Measurements from ENCODE around the gene MBD6.
A peak's percentile ranks its signal among the peaks of the same experiment; 100 is the strongest.

Gene MBD6, protein sequence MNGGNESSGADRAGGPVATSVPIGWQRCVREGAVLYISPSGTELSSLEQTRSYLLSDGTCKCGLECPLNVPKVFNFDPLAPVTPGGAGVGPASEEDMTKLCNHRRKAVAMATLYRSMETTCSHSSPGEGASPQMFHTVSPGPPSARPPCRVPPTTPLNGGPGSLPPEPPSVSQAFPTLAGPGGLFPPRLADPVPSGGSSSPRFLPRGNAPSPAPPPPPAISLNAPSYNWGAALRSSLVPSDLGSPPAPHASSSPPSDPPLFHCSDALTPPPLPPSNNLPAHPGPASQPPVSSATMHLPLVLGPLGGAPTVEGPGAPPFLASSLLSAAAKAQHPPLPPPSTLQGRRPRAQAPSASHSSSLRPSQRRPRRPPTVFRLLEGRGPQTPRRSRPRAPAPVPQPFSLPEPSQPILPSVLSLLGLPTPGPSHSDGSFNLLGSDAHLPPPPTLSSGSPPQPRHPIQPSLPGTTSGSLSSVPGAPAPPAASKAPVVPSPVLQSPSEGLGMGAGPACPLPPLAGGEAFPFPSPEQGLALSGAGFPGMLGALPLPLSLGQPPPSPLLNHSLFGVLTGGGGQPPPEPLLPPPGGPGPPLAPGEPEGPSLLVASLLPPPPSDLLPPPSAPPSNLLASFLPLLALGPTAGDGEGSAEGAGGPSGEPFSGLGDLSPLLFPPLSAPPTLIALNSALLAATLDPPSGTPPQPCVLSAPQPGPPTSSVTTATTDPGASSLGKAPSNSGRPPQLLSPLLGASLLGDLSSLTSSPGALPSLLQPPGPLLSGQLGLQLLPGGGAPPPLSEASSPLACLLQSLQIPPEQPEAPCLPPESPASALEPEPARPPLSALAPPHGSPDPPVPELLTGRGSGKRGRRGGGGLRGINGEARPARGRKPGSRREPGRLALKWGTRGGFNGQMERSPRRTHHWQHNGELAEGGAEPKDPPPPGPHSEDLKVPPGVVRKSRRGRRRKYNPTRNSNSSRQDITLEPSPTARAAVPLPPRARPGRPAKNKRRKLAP

DNA sequence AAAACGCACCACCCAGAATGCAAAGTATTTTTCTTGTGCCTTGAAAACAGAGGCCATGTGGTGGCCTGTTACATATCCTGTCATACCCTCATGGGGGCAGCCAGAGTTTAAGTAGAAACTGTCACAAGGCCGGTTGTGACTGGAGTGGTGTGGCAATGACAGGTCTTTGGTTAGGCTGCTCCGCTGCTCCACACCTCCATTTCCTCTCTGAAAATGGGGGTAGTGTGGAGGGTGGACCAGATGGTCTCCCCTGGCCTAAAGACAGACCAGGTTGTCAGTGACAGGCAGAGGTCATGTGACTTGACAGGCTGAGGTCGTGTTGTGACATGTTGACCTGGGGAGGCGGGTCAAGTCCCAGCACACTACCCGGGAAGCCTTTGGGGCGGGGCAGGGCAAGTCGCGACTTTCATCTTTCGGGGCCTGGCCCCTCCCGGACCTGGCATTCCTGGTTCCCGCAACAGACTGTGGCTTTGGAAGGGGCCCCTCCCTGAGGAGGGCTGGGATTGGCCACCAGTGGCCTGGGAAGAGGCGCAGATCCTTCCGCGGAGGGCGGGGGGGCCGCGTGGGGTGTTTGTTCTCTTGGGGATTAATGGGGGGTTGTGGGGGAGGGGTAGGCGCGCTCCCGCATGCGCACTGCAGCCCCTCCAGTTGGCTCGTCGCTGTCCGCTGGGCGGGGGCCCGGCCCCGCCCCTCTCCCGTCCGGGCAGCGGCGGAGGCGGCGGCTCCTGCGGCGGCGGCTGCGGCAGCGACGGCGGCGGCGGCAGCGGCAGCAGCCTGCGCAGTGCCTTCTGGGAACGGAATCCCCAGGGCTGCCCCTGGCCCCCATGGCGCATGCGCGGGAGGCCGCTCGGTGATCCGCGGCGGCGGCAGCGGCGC lies at the start of gene MBD6:
MBD6 (plus strand) TSS at position 814 of the 876 bp plus-strand sequence. CDS start 1,480 bp downstream, outside the sequence.
- peak; percentile 87 to 99 (median 91) for DNase-seq
- intact Hi-C loops (cut with DNase I) = loop anchor here (2.0 kb wide), 1 partner anchor 25 kb away; the partner anchor contains the start of gene DCTN2

DNA sequence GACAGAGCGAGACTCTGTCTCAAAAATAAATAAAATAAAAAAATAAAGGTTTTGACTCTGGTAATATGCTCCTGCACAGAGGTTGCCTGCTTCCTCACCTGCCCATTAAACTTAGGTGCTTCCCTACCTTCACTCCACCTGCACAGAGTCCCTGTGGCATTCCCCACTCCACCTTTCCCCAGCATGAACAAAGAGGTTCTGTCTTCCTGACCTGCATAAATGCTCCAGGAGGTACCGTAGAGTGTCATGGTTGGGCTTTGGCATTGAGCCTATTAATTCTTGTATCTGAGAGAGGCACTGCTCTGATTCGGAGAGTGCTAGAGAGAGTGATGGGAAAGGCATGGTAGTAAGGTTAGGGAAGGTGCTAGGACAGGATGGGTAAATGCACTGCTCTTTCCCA lies 49.2 kb upstream of the MBD6 start:
- intact Hi-C loops (cut with DNase I) = no loop called here
- peak in 1 of 10 donors; percentile 11 for DNase-seq

DNA sequence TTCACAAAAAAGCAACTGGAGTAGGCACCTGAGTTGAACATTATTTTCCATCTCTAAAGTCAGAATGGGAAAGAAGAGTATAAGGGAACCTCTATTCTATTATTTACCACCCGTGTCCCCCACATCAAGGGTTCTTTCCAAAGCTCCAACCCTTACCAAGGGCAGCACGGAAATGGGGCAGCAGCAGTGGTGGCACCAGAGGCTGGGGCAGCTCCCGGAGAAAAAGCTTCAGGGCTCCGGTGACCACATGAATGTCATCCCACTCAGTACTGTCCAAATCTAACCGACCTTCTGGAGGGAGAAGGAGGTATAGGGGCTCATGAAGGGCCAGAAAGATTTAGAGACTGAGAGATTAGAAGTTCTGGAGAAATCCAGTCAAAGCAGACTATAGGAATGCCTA lies 48.7 kb upstream of the MBD6 start:
- intact Hi-C loops (cut with DNase I) = no loop called here

GRCh38 chr12:57474430-57474829 lies 48.2 kb upstream of the MBD6 start:
- intact Hi-C loops (cut with DNase I) = no loop called here
- DNase-seq = peak in 2 of 10 donors; percentile 55 to 60

More for the DNA sequence above, 48.7 kb upstream of the MBD6 start:
- DNase-seq = peak in 2 of 10 donors; percentile 8 to 59

DNA sequence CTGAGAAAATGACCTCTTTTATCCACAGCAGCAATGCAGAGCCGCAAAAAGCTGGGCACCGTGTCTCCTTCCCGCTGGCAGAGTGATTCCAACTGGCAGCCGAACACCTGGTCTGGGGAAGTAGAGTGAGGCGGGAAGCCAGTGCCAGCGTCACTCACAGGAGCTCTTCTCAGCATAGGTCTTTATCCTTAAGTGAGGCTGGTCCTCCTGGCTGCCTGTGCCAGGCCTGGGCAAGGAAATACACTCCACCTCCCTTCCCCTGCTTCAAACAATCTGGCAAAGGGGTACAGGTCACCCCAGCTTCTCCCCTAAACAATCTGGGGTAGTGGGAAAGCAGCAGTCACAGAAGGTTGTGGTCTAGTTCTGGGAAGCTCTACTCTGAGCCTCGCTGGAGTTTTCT lies 47.8 kb upstream of the MBD6 start:
- peak in 2 of 10 donors; percentile 53 to 66 for DNase-seq
- intact Hi-C loops (cut with DNase I) = no loop called here

DNA sequence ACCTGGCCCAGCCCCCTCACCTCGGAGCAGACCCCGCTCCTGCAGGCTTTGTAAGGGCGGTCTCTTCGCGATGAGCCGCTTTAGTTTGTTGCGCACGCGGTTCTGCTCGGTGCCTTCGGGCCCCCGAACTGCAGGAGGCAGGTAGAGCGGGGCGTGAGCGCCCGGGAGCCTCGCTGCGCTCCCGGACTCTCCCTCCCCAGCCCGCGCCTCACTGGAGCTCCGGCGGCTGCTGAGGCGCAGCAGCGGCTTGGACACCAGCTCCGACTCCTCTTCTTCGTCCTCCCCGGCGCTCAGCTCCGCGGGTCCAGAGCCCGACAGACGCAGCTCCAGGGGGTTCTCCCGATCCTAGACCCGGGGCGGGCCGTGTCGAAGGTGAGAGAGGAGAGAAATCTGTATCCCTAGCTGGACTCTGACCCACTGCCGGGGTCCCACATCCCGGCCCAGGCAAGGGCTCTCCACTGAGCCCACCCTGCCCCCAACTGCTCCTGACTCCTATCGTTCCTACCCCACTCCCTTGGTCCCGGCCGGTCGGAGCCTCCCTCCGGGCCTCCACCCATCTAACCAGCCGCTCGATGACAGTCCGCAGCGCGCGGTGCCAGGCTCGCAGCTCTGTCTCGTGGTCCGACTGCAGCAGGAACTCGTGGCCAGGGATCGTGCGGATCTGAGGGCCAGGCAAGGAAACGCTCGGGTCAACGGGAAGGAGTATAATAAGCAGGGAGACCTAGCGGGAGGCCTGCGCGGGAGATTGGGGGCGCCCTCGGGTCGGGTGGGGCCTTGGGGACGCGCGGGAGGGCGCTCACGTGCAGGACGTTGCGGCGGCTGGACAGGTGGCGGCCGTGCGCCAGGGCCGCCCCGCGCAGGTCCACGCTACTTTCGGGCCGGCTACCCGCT lies 47.1 kb upstream of the MBD6 start:
- intact Hi-C loops (cut with DNase I) = no loop called here
- peak in 3 of 10 donors; percentile 34 to 89 (median 77) for DNase-seq

DNA sequence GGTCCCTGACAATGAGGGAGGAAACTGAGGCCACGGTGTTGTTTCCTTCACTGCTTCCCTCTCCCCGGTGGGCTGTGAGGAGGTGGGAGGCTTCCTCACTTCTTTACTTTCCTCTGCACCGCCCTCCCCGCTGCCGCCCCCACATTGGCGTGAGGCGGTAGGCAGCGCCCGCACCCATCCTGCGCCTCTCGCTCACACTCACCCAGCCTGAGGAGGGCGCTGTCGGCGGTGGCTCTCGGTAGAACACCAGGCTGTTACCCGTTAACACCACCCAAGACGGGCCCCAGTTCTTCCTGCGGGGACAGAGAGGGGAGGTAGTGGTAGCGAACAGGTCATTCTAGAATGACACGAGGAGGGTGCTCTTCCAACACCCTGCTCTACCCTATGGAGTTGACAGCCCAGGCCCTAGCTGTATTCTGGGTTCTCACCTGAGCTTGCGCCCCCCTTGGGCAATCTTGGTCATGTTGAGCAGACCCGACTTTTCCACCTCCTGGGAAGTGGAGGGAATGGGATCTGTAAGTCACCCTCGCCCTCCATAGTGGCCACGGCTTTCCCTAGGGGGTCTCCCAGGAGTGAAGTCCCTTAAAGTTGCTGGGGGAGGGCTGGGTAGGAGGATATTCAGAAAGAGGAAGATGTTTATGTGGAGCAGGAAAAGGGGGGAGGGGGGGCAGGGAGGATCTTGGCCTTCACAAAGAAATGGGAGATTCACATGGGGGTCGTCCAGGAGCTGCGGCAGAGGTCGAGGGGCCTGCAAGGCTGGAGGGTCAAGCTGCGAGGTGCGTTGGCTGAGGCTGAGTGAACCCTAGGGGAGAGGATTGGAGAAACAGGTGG lies 46.2 kb upstream of the MBD6 start:
- peak in 2 of 10 donors; percentile 65 to 80 for DNase-seq
- intact Hi-C loops (cut with DNase I) = no loop called here

GRCh38 chr12:57476993-57477709 lies 45.5 kb upstream of the MBD6 start:
- intact Hi-C loops (cut with DNase I) = no loop called here
- peak in 2 of 10 donors; percentile 53 to 75 for DNase-seq

GRCh38 chr12:57477710-57478681 lies 44.6 kb upstream of the MBD6 start:
- intact Hi-C loops (cut with DNase I) = no loop called here
- DNase-seq = peak in 2 of 10 donors; percentile 72 to 91

DNA sequence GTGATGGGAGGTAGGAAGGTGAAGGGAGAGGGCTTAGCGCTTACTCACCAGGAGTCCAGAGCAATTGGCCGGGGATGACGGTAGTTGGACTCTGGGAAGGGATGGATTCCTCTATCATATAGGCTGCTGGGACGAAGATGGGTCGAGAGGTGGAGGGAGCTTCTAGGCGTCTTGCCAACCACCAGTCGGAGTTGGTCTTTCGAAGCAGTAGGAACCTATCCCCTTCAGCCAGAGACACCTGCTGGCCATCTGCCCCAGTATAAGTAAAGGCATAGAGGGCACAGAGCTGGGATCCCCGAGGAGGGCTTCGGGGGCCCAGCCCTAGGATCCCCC lies 43.6 kb upstream of the MBD6 start:
- DNase-seq = peak in 1 of 10 donors; percentile 63
- intact Hi-C loops (cut with DNase I) = no loop called here

DNA sequence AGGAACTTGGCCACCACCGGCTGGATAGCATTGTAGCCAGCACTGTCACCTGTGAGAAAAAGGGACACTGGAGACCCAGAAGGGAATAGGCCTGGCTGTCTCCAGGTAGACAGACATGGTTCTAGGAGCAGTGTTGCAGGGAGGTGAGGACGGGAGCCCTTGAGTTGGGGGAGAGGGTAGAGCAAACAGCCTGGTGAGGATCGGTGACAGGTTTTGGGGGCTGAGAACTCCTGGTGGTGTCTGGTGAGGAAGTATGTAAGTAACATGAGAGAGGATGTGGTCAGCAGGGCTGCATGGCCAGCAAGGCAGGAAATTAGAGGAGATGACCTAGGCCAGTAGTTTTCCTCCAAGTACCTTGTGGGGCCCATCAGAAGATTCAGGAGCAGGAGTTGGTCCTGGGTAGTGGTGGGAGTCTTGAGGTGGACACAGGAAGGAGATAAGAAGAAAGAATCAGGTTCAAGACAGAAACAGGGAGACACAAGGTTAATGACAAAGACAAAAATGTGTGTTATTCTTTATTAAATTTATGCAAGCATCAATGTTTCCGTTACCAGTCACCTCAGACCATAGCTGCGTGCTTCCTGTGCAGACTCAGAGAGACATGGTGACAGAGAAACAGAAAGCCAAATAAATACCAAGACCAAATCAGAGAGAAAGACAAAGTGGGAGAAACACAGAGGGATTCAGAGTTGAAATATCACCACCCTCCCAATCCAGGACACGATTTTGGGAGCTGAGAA lies 43.1 kb upstream of the MBD6 start, which contains the start of gene ARHGAP9:
ARHGAP9 (minus strand) TSS at position 491 of the 740 bp plus-strand sequence; CDS start at position 31, 460 bp downstream.
- DNase-seq = peak in 2 of 10 donors; percentile 54 to 70

GRCh38 chr12:57481671-57482070 lies 41.0 kb upstream of the MBD6 start:
- no peak for DNase-seq
- intact Hi-C loops (cut with DNase I) = no loop called here

More for the DNA sequence above, 43.1 kb upstream of the MBD6 start, which contains the start of gene ARHGAP9:
- intact Hi-C loops (cut with DNase I) = no loop called here

GRCh38 chr12:57483466-57483865 lies 39.2 kb upstream of the MBD6 start:
- intact Hi-C loops (cut with DNase I) = no loop called here

GRCh38 chr12:57485695-57486094 lies 36.9 kb upstream of the MBD6 start:
- intact Hi-C loops (cut with DNase I) = no loop called here
- no peak for DNase-seq

More at GRCh38 chr12:57483466-57483865, 39.2 kb upstream of the MBD6 start:
- peak in 1 of 10 donors; percentile 6 for DNase-seq

GRCh38 chr12:57487055-57487596 lies 35.5 kb upstream of the MBD6 start:
- intact Hi-C loops (cut with DNase I) = no loop called here
- peak in 1 of 10 donors; percentile 58 for DNase-seq

All from posterior cingulate gyrus (tissue), 11 donors.